NCI-H2227 treated with DMSO at 0.1 percent for 48 hours (cell line): ENCODE results near the gene NPB.

Source experiments
- DNase-seq: peaks from one replicate; lab custom pipeline; 2025; lab: John Stamatoyannopoulos, UW

Gene NPB

GRCh38 chr17:81941484-81942166 lies 39.6 kb downstream of the NPB start:
- peak; percentile 35 for DNase-seq

DNA sequence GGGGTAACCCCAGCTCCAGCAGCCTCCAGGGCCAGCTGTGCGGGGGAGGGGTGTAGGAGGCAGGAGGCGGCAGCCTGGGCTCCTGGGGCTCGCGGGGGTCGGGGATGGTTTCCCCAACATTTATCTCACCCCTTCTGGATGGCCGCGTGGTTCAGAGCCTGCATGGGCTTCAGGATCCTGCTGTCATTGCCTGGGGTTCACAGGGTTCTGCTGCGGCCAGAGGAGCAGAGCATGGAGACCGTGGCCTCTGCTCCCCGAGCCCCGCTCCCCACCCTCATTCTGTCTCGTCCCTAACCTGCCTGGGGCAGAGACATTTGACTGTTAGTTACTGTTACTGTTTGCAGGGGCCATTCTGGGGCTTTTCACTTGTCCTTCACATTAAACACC lies 40.1 kb downstream of the NPB start:
- DNase-seq, result no peak

DNA sequence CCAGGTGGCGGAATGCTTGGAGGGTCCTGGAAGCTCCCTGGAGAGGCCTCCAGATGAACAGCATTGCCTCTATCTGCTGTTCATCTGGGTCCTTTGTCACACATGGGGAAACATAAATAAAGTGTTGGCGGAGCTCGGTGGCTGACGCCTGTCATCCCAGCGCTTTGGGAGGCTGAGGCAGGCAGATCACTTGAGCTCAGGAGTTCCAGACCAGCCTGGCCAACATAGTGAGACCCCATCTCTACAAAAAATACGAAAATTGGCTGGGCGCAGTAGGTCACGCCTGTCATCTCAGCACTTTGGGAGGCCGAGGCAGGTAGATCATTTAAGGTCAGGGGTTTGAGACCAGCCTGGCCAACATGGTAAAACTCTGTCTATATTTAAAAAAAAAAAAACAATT lies 42.8 kb downstream of the NPB start:
- no peak for DNase-seq

DNA sequence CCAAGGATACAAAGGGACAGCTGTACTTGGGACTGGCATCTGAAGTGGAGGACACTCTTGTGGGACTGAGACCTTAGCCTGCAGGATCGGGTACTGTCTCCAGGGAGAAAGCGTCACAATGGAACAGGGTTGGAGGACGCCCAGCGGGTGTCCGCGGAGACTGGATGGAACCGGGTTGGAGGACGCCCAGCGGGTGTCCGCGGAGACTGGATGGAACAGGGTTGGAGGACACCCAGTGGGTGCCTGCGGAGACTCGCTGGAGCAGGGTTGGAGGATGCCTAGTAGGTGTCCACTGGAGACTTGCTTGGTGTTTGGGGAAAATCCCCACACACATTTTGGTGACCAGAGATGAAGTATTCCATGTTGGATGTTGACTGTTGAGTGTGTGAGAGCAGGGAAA lies 45.2 kb downstream of the NPB start, which contains the start of gene MYADML2:
Gene MYADML2, minus strand, starts transcription at position 45 of the 400 bp plus-strand sequence. CDS start 5,492 bp downstream, outside the sequence.
- DNase-seq, result no peak

DNA sequence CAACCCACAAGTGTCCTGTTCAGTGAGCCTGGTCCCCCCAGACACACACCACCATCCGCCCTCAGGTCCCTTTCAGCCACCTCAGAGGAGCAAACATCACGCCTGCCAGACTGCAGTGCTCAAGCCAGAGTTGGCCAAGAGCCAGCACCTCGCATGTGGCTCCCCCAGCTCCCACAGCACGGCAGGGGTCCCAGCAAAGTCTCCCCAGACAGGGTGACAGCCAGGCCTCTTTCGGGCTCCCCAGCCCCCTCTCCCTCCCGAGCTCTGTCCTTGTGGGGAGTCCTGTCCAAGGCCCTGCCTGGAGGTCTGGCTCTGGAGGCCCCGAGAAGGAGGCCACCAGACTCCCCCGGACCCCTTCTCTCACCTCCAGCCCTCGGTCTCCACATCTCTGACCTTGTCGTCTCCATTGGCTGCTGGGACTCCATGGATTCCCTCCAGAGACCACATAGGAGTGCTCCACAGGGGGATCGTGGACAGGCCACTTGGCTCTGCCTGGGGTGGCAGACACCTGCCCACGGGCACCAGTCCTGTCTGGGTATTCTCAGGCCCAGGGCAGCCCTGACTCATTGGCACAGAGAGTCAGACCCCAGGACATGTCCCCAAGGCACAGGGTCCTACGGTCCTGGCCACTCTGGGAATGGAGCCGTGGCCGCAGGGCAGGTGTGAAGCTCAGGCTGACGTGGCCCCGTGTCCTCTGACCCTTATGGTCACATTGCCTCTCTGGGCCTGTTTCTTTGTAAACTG lies 46.8 kb downstream of the NPB start:
- no peak for DNase-seq

DNA sequence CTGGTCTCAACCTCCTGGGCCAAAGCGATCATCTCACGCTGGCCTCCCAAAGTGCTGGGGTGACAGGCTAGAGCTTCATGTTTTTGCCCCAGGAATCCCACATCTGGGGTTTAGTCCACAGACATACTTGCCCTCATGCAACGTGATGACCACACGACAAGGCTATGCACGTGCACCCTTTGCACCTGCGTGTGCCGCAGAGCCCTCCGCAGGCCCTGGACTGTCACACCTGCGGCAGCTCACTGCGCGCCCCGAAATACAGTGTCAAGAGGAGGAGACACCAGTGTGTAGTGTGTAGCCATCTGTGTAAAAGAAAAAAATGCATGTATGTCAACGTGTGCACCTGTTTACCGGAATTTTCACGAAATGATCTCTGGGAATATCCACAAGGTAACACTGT lies 48.5 kb downstream of the NPB start:
- DNase-seq, result no peak

- DNase-seq, result no peak
Measured at GRCh38 chr17:81951785-81952684, 50.0 kb downstream of the NPB start.
